GM21576 (cell line): ENCODE data around the gene ARHGEF25.

Experiments
- ATAC-seq: cut with Tn5 transposase; IDR thresholded peaks from one replicate; pipeline ENCODE4 v1.9.1; 2021; ENCODE audit warnings: mild to moderate bottlenecking, moderate library complexity; ENCODE audit not compliant: unreplicated experiment

ARHGEF25 gene

DNA sequence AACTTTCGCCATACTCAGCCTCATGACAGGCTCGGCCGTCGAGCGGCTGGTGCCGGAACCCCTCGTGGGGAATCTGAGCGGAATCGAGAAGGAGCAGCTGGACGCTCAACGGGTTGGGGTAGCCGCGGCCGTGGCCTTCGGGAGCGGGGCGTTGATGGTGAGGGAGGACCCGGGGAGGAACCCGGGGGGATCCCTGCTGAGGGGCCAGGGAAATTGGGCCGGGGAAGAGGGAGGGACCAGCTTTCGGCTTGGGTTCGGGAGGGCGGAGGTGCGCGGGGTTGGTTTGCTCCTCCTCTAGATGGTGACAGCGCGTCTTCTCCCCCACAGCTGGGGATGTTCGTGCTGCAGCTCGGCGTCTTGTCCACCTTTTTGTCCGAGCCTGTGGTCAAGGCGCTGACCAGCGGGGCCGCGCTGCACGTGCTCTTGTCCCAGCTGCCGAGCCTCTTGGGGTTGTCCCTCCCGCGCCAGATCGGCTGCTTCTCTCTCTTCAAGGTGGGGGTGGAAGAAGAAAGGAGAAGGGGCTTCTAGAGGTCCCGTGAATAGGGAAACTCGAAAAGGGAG lies 9.8 kb downstream of the ARHGEF25 start:
- no peak for ATAC-seq

GRCh38 chr12:57621497-57622292 lies 10.5 kb downstream of the ARHGEF25 start:
- no peak for ATAC-seq

GRCh38 chr12:57622293-57623245 lies 11.3 kb downstream of the ARHGEF25 start:
- no peak for ATAC-seq

GRCh38 chr12:57623385-57623784 lies 12.2 kb downstream of the ARHGEF25 start:
- ATAC-seq = no peak

DNA sequence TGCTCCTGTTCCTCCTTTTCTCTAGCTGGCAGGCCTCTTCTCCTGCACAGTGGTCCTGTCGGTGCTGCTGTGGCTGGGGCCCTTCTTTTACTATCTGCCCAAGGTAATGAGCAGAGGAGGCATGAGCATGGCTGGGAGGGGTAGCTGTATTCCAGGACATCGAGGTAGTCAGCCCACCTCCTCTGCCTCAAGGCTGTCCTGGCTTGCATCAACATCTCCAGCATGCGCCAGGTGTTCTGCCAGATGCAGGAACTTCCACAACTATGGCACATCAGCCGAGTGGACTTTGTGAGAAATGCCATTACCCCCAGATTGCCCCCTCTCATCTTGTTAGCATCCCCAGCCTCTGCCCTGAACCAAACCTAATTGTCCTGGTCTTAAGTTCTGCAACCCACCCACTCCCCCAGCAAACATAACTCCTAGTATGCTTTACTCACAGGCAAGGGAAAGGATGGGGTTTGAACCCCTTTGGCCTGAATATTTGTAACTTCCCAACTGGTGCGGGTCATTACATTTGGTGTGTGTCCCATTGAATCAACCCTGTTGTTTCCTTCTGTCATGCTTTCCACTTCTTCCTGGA lies 12.7 kb downstream of the ARHGEF25 start:
- ATAC-seq = no peak

DNA sequence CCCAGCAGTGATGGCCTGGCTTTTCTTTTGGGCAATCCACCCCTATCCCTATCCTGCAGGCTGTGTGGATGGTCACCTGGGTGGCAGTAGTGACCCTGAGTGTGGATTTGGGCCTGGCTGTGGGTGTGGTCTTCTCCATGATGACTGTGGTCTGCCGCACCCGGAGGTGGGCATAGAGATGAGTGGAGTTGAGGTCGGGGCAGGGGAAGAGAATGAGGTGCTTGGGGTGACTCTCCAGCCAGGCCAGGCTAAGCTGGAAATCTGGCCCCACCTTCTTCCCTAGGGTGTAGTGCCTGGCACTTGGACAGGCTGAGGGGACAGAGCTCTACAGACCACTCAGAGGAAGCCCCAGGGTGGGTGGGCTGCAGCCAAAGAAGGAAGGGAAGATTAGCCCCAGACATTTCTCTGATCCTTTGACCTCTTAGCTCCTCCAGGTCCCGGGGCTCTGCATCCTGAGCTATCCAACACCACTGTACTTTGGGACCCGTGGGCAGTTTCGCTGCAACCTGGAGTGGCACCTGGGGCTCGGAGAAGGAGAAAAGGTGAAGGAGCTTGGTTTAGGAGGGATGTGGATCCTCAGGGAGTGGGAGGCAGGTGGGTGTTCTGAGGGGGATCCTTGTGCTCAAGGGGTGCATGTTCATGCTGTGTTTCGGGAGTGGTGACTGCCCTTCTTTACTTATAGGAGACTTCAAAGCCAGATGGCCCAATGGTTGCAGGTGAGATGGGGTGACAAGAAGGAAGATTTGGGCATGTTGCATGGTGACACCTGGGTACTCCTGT lies 13.4 kb downstream of the ARHGEF25 start:
- no peak for ATAC-seq

GRCh38 chr12:57625261-57626032 lies 14.2 kb downstream of the ARHGEF25 start:
- ATAC-seq = no peak

GRCh38 chr12:57626111-57626920 lies 15.1 kb downstream of the ARHGEF25 start:
- no peak for ATAC-seq

- ATAC-seq = no peak
Measured at GRCh38 chr12:57626921-57627445, 15.7 kb downstream of the ARHGEF25 start.

DNA sequence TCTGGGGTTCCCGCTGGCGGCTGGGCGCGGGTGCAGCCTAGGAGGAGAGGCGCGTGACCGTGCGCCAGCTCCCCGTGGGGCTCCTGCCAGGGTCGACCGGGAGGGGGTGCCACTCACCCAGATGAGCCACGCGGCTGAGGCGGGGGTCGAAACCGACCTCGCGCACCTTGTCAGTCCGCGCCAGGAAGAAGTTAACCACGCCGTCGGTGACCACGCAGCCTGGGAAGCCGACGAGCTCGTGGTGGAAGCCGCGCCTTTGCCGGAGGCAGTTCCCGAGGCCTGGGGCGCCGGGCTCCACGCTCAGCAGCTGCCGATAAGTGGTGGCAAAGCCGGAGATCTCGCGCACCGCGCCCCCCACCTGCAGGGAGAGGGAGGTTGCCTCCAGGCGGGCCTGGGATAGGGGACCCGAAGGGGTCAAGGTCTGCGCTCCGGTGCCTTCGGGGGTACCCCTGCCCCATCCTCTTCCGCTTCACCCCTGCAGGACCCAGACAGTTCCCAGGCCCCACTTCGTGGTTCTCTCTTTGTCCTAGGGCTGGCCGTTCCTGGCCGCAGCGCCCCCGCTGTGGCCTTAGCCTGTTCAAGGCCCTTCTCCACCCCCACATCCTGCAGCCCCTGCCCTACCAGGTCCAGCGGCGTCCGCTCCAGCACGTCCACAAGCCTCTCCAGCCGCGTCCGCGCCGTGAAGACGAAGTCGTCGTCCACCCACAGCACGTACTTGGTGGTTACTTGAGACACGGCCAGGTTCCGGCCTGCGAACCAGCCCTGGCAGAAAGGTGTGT lies 16.5 kb downstream of the ARHGEF25 start:
- no peak for ATAC-seq

DNA sequence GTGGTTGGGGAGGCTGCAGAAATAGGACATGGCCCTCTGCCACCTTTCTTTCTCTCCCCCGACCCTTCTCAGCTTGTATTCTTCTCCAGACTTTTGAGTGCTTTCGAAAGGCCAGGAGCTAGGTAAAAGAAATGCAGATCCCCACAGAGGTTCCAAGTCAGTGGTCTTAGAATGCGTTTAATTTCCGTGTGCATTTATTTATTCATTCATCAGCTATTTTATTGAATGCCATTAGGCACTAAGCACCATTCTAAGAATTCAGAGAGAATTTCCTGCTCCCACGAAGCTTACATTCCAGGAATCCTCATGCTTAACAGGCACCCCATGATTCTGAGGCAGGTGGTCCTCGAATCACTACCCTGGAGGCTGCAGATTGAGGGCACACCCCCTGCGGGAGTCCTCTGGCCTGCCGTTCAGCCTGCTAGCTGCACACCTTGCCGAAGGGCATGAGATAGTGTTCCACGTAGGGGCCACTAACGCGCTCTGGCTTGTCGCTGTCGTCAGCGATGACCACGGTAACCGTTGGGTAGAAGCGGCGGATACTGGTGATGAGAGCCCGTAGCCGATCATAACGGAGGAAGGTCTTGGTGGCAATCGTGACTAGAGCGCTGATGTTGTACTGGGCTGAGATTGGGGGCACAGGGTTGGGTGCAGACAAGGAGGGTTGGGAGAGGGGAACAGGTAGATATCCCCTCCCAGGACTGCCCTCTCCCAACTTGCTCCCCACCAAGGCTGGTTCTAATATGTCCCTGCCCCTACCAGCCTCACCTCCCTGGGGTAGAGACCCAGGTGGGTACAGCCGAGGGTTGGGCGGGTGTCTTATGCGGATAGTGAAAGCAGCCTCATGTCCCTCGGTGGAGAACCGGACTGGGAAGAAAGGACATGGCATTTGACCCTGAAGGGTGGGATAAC lies 17.3 kb downstream of the ARHGEF25 start:
- no peak for ATAC-seq

- no peak for ATAC-seq
Measured at GRCh38 chr12:57629897-57630471, 18.7 kb downstream of the ARHGEF25 start.

DNA sequence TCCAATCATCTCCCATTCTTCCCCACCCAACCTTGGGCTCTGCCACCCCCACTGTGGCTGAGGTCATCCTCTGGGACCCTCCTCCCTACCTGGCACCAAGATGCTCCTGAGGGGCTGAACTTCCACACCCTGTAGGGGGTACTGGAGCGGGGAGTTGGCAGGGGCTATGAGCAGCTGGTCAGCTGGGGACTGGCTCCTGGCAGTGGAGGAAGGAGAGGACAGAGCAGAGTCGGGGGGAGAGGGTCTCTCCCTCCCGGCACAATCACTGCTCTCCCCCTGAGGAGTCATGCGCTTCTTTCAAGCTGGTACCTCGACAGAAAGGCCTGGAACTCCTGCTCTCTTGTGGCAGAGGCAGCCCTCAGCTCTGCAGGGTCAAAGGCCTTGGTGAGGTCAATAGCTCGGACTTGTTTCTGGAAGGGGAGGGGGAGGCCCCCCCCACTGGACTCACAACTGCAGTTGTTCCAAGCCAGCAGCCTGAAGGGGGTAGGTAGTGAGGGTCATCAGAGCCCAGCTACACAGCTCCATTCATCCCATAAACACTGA lies 19.7 kb downstream of the ARHGEF25 start:
- no peak for ATAC-seq

GRCh38 chr12:57631566-57632072 lies 20.4 kb downstream of the ARHGEF25 start:
- ATAC-seq = no peak

GRCh38 chr12:57632073-57632957 lies 21.1 kb downstream of the ARHGEF25 start:
- no peak for ATAC-seq
